Dendritic cell treated with granulocyte-macrophage colony-stimulating factor and Interleukin-4, amounts not matched to agents 40 ng/mL and 50 ng/mL, for 4 days (primary cell): ENCODE data around the gene PAX1.

Experiments
- H3K27ac Mint-ChIP-seq: one replicate; pipeline ENCODE4 v1.8.0; 2022; ENCODE audit warnings: mild to moderate bottlenecking, mixed read lengths
- H3K27me3 Mint-ChIP-seq: one replicate; pipeline ENCODE4 v1.8.0; 2022; ENCODE audit warnings: mild to moderate bottlenecking, mixed read lengths
- H3K36me3 Mint-ChIP-seq: one replicate; pipeline ENCODE4 v1.8.0; 2022; ENCODE audit warnings: low read depth, mixed read lengths
- H3K4me1 Mint-ChIP-seq: one replicate; pipeline ENCODE4 v1.8.0; 2022; ENCODE audit warnings: low read depth, mixed read lengths
- H3K4me3 Mint-ChIP-seq: one replicate; pipeline ENCODE4 v1.8.0; 2022; ENCODE audit warnings: mild to moderate bottlenecking, moderate library complexity, mixed read lengths
- H3K9me3 Mint-ChIP-seq: one replicate; pipeline ENCODE4 v1.8.0; 2022; ENCODE audit warnings: mixed read lengths
- intact Hi-C: fragments of 100-400 bp; cut with micrococcal nuclease; formaldehyde crosslinking; loops from one replicate; pipeline ENCODE4 v1.15.0; 2022

The PAX1 gene

DNA sequence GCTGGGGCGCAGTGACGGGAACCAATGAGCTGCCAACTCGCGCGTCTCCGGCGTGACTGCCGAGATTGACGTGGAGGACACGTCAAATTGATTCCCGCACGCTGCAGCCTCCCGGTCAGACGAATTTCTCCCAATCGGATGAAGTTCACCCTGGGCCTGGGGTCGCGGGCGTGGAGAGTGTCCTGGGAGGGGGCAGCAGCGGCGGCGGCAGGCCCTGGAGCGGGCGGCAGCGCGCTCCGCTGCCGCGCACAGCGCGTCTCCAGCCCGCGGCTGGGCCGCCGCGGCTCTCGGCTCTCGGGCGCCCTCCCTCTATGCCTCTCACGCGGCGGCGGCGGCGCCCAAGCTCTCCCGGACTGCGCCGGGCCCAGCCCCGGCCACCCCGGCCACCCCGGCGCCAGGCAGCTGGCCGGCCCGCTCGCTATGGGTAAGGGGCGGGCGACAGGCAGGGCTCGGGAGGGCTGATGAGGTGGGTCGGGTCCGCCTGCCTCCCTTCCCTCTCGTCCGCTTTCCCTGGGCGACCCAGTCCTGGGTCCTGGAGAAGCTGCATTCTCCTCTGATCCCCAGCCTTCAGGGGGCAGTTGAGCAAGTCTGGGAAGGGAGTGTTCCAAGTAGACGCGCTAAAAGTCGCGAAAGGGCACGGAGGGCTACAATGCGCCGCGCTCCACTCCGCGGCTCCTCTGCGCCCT is at the start of gene PAX1:
Gene PAX1 (plus strand): TSS at position 90 of the 686 bp plus-strand sequence. CDS start 49 bp downstream, at position 139.
- intact Hi-C loops = no loop called here
- H3K36me3 Mint-ChIP-seq = no peaks in the 10 kb centered on the region
- H3K4me1 Mint-ChIP-seq = no peaks in the 10 kb centered on the region
- H3K27ac Mint-ChIP-seq = no peak within 1 kb of the TSS
- H3K27me3 Mint-ChIP-seq = peaks cover 94% of the 10 kb centered on the region
- no peaks in the 10 kb centered on the region for H3K9me3 Mint-ChIP-seq
- no peak within 1 kb of the TSS for H3K4me3 Mint-ChIP-seq

DNA sequence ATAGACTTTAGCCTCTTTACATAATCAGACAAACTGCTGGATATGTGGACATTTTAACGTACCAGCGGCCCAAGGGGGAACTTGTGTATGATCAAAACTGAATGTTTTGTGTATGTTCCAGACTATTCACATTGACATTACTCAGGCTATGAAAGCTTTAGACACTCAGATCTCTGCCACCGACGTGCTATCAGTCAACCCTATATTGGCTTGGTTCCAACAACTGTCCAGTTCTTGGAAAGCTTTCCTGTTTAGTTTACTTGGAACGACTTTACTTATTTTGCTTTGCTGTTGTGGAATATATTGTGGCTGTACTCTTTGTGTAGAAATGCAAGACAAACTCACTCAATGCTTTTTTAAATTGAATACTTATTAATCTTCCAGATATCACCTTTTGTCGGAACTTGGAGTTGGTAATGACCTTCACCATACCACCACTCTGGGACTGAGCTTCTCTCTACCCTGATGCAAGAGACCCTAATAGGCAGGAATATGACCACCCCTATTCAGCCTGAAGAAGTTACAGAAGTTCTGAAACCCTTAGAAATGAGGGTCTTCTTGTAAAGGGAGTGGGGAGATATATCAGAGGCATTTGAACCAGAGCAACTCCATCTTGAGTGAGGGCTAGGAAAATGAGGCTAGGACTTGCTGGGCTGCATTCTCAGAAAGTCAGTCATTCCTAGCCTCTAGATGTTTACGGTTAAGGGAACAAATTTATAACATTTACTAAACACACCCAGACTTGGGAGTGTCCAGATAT is 49.0 kb upstream of the PAX1 start:
- H3K4me3 Mint-ChIP-seq = no peak overlapping the region
- no peaks in the 10 kb centered on the region for H3K9me3 Mint-ChIP-seq
- H3K27me3 Mint-ChIP-seq = peaks cover 3% of the 10 kb centered on the region
- H3K27ac Mint-ChIP-seq = no peak overlapping the region
- intact Hi-C loops = no loop called here
- H3K4me1 Mint-ChIP-seq = no peaks in the 10 kb centered on the region
- H3K36me3 Mint-ChIP-seq = no peaks in the 10 kb centered on the region

DNA sequence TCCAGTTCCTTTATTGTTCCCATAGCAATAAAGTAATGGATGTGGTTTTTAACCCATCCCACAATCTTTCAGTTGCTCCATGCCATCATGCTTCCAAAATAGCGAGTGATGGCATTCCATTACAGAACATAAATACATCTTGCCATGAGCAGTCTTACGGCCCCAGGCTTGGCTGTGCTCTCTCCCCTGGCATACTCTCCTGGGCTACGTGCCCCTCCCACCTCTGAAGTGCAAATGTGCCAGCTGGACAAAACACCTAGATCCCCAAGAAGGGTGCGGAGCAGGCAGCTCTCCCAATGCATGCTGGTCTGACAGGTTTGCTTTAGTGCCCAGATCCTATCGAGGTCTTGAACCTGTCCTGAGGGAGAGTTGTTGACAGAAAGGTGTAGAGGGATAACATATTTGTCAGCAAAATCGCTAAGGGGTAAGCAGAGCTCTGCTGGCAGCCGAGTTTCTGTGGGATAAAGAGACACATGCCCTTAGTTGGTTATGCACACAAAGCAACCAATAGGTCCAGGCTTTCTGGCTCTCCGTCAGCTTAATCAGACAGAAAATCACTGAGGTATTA is 43.9 kb upstream of the PAX1 start:
- H3K4me3 Mint-ChIP-seq = no peak overlapping the region
- no peaks in the 10 kb centered on the region for H3K36me3 Mint-ChIP-seq
- intact Hi-C loops = no loop called here
- H3K27ac Mint-ChIP-seq = no peak overlapping the region
- no peaks in the 10 kb centered on the region for H3K4me1 Mint-ChIP-seq
- peaks cover 3% of the 10 kb centered on the region for H3K27me3 Mint-ChIP-seq
- H3K9me3 Mint-ChIP-seq = no peaks in the 10 kb centered on the region

DNA sequence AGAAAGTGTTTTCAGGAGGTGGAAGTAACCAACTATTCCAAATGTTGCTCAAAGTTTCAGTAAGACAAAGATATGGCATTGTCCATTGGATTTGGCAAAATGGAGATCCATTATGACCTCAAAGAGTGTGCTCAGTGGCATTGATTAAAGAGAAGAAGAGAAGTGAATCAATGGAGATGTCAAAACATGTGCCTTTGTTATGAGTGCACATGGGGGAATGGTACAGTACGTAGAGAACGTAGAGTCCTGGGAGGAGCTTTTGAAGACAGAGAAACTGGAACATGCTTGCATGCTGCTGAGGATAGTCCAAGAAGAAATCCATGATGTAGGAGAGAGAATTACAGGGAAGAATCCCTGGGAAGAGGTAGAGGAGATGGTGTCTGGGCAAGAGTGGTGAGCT is 42.0 kb upstream of the PAX1 start:
- Mint-ChIP-seq H3K27ac (no peak overlapping the region), H3K9me3 (no peaks in the 10 kb centered on the region), H3K36me3 (no peaks in the 10 kb centered on the region), H3K4me1 (no peaks in the 10 kb centered on the region), H3K4me3 (no peak overlapping the region), H3K27me3 (peaks cover 3% of the 10 kb centered on the region)
- intact Hi-C loops = no loop called here

DNA sequence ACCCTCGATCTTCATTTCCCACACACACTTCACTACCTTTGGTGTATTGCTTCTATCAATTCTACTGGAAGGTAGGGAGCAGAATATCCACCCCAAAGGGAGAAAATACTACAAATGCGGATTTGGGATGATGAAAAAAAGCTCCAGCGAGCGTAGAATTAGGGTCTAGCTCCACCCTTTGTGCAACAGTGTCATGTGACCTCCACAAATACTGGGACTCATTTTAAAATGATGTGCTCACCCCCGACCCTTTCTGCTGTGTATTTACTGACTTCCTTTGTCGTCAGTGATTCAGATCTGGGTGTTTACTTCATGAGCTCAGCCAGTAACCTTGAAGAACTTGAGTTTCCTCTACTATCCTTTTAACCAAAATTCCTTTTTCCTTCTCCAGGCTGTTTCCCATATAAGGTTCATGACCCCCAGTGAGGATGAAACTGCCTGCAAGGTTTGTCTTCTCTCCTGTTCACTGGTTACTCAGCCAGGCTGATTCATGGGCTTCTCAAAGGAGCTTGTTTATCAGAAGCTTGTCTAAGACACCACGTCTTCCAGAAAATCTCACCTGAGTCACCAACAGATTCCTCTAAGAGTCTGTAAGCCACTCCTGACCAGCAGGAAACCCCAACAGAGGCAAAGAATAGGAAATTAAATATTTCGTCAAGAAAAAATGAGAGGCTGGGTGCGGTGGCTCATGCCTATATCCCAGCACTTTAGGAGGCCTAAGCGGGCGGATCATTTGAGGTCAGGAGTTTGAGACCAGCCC is 39.6 kb upstream of the PAX1 start:
- no peak overlapping the region for H3K4me3 Mint-ChIP-seq
- intact Hi-C loops = no loop called here
- H3K9me3 Mint-ChIP-seq = no peaks in the 10 kb centered on the region
- H3K27ac Mint-ChIP-seq = no peak overlapping the region
- H3K4me1 Mint-ChIP-seq = no peaks in the 10 kb centered on the region
- H3K36me3 Mint-ChIP-seq = no peaks in the 10 kb centered on the region
- H3K27me3 Mint-ChIP-seq = no peaks in the 10 kb centered on the region

DNA sequence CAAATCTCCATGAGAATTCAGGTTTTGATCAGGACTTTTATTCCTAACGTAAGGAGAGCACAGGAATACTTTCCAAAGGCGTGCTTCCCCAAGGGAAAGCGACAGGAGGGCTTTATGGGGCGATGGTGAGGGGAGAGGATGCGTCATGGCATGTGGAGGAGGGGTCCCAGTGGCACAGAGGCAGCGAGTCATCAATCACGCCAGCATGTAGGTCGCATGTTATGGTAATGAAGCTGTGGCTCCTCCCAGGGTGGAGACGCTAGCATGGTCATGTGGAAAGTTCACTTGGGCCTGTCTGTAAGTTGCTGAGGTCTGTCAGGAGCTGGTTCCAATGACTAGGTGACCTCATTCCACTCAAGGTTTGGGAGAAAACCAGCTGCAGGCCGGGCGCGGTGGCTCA is 35.3 kb upstream of the PAX1 start:
- Mint-ChIP-seq H3K27ac (no peak overlapping the region), H3K36me3 (no peaks in the 10 kb centered on the region), H3K27me3 (no peaks in the 10 kb centered on the region), H3K9me3 (no peaks in the 10 kb centered on the region), H3K4me1 (no peaks in the 10 kb centered on the region), H3K4me3 (no peak overlapping the region)
- intact Hi-C loops = no loop called here

DNA sequence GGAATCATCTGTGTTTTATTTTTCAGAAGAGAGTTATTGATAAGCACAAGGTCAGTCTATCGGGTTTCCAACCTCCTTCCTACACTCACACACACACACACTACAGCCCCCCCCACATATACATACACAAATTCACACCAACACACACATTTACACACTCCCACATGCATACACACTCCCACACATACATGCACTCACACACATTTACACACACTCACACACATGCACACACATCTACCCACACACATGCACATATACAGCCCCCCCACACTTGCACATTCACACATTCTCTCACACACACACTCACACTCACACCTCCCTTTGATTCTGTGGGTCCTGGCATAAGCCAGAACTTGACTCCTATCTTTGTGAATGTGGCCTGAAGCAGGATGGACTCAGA is 34.5 kb upstream of the PAX1 start:
- H3K4me1 Mint-ChIP-seq = no peaks in the 10 kb centered on the region
- H3K9me3 Mint-ChIP-seq = no peaks in the 10 kb centered on the region
- no peaks in the 10 kb centered on the region for H3K27me3 Mint-ChIP-seq
- intact Hi-C loops = no loop called here
- H3K27ac Mint-ChIP-seq = no peak overlapping the region
- no peaks in the 10 kb centered on the region for H3K36me3 Mint-ChIP-seq
- H3K4me3 Mint-ChIP-seq = no peak overlapping the region

DNA sequence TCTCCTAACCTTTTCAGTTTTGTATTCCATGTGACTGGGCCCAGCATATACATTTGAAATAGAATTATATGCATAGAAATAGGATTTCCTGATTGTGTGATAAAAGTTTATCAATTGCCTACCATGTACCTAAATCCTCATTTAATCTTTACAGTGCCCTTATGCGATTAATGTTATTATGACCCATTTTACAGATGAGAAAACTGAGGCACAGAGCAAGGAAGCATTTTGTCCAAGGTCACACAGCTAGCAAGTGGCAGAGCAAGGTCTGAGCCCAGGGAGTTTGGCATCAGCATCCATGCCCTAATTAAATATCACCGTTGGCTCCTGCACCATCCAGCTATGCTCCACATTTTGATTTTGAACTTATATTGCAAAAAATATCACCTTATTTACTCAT is 28.2 kb upstream of the PAX1 start:
- no peak overlapping the region for H3K4me3 Mint-ChIP-seq
- no peaks in the 10 kb centered on the region for H3K9me3 Mint-ChIP-seq
- H3K36me3 Mint-ChIP-seq = no peaks in the 10 kb centered on the region
- peaks cover 2% of the 10 kb centered on the region for H3K27me3 Mint-ChIP-seq
- no peaks in the 10 kb centered on the region for H3K4me1 Mint-ChIP-seq
- H3K27ac Mint-ChIP-seq = no peak overlapping the region
- intact Hi-C loops = no loop called here

DNA sequence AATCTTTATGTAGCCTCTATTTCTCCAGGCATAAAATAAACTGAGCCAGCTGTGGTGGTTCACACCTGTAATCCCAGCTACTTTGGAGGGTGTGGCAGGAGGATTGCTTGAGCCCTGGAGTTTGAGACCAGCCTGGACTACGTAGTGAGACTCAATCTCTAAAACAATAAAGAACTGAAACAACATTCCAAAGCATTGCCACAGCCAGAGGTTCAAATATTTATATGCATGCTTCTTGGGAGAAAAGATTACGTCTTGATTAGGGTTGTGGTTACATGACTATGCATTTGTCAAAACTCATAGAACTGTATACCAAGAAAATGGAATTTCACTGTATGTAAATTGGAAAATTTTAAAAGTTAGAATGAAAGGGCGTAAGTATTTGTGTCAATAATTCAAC is 27.7 kb upstream of the PAX1 start:
- intact Hi-C loops = no loop called here
- Mint-ChIP-seq H3K9me3 (no peaks in the 10 kb centered on the region), H3K36me3 (no peaks in the 10 kb centered on the region), H3K4me3 (no peak overlapping the region), H3K4me1 (no peaks in the 10 kb centered on the region), H3K27me3 (peaks cover 2% of the 10 kb centered on the region), H3K27ac (no peak overlapping the region)

DNA sequence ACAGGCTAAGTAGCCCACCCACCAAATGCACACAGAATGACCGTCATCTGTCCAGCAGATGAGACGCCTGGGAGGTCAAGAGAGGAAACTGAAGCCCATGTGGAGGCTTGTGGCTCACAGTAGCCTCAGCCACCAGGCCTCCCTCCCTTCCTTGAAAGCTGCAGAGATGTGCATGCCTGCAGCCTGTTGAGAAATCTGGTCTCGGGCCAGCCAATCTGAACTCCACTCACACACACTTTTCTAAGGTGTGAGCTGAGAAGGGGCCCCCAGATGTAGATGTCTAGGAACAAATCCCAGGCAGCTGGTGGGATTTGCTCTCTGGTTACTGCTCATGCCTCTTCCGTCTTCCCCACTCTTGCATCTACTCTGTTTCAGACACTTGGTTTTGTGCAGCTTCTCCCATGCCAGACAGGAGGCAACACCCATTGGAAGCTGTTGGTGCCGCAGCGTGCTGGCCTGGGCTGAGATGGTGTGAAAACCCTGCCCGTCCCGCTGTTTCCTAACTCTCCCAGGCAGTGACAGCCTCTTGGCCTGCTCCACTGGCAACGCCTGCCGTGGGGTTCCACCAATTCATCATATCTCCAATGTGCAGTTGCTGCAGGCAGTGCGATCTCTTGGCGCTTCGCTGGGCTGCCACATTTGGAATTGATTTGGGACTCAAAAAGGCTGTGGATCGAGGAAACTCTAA is 24.1 kb upstream of the PAX1 start:
- H3K4me1 Mint-ChIP-seq = no peaks in the 10 kb centered on the region
- intact Hi-C loops = no loop called here
- H3K27me3 Mint-ChIP-seq = peaks cover 2% of the 10 kb centered on the region
- H3K4me3 Mint-ChIP-seq = no peak overlapping the region
- no peaks in the 10 kb centered on the region for H3K9me3 Mint-ChIP-seq
- no peak overlapping the region for H3K27ac Mint-ChIP-seq
- no peaks in the 10 kb centered on the region for H3K36me3 Mint-ChIP-seq

DNA sequence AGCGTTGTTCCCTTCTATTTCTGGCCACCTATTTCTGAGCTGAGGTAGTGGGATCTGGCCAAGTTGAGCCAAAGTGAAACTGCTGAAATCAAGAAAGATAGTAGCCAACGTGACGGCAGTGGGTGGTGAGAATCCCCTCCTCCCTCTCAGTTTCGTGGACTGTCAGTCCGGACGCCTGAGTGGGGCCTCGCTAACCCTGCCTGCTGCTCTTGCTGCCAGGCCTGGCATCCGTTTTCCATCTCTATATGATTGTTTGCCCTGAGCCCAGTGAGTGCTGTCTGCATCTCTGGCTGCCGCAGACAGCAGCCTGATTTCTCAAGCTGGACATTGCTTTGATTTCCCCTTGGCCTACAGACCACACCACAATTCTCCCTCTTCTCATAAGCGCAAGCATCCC is 23.5 kb upstream of the PAX1 start:
- no peaks in the 10 kb centered on the region for H3K9me3 Mint-ChIP-seq
- no peak overlapping the region for H3K4me3 Mint-ChIP-seq
- intact Hi-C loops = no loop called here
- H3K36me3 Mint-ChIP-seq = no peaks in the 10 kb centered on the region
- no peaks in the 10 kb centered on the region for H3K4me1 Mint-ChIP-seq
- no peak overlapping the region for H3K27ac Mint-ChIP-seq
- peaks cover 2% of the 10 kb centered on the region for H3K27me3 Mint-ChIP-seq

DNA sequence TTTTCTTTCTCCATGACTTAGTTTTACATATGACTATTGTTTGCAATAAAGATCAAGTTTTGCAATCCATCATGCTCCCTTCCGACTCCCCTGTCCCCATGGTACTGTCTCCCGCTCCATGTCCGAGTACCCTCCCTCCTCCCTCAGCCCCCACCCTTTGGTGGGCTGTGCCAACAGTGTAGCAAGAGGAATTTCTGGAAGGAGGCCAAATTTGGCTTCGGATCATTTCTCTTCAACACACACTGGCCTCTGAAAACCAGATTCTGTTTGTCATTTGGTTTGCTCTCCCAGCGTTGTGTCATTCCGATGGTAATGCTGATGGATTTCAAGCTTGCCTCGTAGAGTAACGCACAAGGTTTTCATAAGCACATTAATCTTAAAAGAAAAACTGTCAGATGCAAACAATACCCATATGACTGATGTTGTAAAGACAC is 22.9 kb upstream of the PAX1 start:
- intact Hi-C loops = no loop called here
- Mint-ChIP-seq H3K27me3 (peaks cover 2% of the 10 kb centered on the region), H3K4me1 (no peaks in the 10 kb centered on the region), H3K4me3 (no peak overlapping the region), H3K27ac (no peak overlapping the region), H3K9me3 (no peaks in the 10 kb centered on the region), H3K36me3 (no peaks in the 10 kb centered on the region)

DNA sequence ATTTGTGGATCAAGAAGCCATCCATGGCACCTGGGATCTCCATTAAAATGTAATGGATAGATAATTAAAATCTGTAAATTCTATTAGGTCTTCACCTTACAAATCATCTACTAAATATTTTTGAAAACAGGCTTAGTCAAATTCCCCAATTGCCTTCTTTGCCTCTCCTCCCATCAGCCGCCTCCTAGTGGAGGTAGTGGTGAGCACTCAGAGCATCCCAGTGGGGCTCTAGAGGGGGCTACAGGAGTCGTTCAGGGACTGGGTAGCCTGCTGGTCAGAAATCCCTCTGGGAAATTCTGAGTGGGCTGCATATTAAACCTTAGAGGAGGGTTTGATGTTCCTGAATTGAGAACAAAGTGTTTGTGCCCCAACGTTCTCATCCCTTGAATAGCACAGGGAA is 20.8 kb upstream of the PAX1 start:
- Mint-ChIP-seq H3K27ac (no peak overlapping the region), H3K4me1 (no peaks in the 10 kb centered on the region)

More for the DNA sequence above, 20.8 kb upstream of the PAX1 start:
- H3K27me3 Mint-ChIP-seq = peaks cover 4% of the 10 kb centered on the region
- intact Hi-C loops = no loop called here
- no peaks in the 10 kb centered on the region for H3K36me3 Mint-ChIP-seq
- no peak overlapping the region for H3K4me3 Mint-ChIP-seq
- H3K9me3 Mint-ChIP-seq = no peaks in the 10 kb centered on the region
